Umbilical cord (tissue), 2 donors: Measurements from ENCODE around the gene KCNF1. TPM values are rescaled to one million over a fixed set of nuclear protein-coding genes. Genes with fewer than 3 reads are reported as not detected.
"Not testable (repeated sequence)": the region's sequence is repeated elsewhere in the genome, so short reads cannot be mapped to it uniquely, and the experiment has no call there.

Source experiments
- DNase-seq: peaks from one replicate; pipeline ENCODE4 v3.0.0-alpha.2; 2015; ENCODE audit warnings: low spot score
- total RNA-seq: library from RNA; depleted of rRNA; stranded (reverse); fragments of >200 nt; gene quantifications from one replicate; pipeline ENCODE4 v1.2.3, GENCODE V29; 2014; ENCODE audit warnings: low replicate concordance; ENCODE audit not compliant: insufficient read depth

Gene KCNF1
- total RNA-seq, 1 donor from 2014 or later, result 2.6 TPM

GRCh38 chr2:10939058-10939457 lies 27.3 kb downstream of the KCNF1 start:
- DNase-seq, result no peak

DNA sequence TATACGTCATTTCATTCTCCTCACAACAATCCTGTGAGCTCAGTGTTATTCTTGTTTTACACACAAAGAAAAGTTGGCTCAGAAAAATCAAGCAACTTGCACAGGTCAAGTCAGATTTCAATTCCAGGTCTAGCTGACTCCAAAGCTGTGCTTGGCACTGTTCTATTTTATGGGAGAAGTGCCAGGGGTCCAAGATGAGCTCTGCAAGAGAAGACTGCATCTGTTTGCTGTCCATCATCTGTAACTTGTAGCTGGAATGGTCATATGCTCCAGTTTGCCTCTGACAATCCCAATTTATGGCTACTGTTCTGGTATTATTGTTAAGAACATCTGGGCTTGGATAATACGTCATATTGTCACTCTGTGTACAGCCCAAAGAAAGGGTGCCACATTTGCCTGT lies 28.9 kb downstream of the KCNF1 start:
- no peak for DNase-seq

- no peak for DNase-seq
Observed at GRCh38 chr2:10941383-10941782, 29.6 kb downstream of the KCNF1 start.

- DNase-seq, result no peak
Observed at GRCh38 chr2:10944799-10945198, 33.1 kb downstream of the KCNF1 start.

DNA sequence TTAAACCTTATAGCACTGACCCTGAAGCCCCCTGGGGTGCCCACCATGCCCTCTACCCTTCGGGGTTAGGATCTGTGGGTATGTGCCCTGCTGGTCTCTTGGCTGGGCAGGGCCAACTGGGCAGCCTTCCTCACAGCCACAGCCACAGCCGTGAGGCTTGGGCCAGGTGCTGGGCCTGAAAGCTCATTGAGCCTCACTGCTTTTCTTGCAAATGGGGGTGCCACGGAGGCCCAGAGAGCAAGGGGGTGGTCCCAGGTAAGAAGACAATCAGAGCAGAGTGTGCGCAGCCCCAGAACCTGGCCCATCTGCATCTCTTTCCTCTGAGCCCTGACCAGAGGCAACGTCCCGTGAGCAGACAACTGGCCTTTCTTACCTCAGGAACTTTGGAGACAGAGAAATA lies 34.7 kb downstream of the KCNF1 start:
- DNase-seq, result no peak

- DNase-seq, result no peak
Observed at GRCh38 chr2:10947005-10947440, 35.3 kb downstream of the KCNF1 start.

DNA sequence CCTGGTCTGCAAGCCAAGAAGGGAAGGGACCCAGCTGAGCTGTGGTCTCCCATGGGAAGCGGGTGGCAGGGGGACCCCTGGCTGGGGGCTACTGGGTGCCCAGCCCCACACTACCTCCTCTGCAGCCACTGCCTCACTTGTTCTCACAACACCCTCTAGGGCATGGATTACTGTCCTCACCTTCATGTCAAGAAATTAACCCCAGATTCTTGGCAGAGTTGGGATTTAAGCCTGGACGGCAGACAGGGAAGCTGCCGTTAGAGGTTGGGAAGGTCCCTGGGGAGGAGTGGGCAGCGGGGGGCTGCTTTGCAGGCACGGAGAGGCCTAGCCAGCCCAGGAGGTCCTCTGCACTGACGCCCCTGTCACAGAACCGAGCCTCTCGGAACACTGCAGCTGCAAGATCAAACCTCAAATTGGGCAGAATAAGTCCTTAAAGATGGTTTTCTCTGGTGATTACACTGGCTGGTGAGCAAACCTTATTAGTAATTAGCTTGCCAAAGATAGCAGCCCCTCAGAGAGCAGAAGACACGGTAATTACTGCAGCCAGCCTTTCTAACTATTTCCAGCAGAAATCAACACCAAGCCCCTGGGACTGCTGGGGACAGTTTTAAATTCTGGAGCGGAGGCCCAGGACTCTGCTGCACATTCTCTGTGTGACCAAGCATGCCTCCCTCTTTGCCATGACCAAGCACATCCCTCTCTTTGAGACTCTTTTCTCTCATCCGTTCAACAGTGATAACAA lies 35.9 kb downstream of the KCNF1 start:
- no peak for DNase-seq

GRCh38 chr2:10948188-10948564 lies 36.4 kb downstream of the KCNF1 start:
- no peak for DNase-seq

DNA sequence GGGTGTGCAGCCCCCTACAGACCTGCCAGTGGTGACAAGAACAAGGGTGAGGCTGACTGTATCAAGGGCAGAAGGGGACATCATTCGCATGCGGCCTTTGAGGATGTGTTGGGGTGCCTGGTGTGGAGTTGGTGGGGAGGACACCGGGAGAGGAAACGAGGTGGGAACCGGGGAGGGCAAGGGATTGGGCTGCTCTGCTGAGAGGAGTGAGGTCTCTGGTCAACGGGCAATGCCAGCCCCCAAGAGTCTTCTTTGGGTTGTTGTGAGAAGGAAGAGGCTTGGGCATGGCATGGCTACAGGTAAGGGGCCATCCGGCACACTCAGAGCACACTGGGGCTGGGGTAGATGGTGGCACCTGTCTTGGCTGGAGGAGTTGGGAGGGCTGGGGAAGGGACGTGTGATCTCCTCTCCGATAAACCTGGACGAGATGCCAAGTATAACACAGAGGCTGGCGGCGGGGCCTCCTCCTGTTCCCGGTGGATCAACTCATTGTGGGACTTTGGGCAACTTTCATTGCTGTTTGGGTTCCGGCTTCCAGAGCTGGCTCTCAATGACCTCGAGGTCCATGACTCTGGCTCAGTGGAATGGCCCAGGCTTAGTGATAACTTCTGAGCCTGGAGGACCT lies 37.0 kb downstream of the KCNF1 start:
- no peak for DNase-seq

DNA sequence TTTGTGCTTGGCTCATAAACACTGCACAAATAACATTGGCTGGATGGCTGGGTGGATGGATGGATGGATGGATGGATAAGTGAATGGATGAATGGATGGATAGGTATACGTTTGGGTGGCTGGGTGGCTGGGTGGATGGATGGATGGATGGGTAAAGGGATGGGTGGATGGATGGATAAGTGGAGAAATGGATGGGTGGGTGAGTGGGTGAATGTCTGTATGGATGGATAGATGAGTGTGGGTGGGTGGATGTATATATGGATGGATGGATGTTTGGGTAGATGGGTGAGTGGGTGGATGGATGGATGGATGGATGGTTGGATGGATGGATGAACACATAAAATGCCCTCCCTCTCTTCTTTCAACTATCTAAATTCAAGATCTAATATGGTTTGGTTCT lies 38.1 kb downstream of the KCNF1 start:
- DNase-seq, result no peak

- no peak for DNase-seq
Observed at GRCh38 chr2:10951558-10952414, 40.1 kb downstream of the KCNF1 start.

- no peak for DNase-seq
Observed at GRCh38 chr2:10954416-10954815, 42.7 kb downstream of the KCNF1 start.

- no peak for DNase-seq
Observed at GRCh38 chr2:10954856-10955818, 43.4 kb downstream of the KCNF1 start.

- DNase-seq, result no peak
Observed at GRCh38 chr2:10956006-10956790, 44.5 kb downstream of the KCNF1 start.

DNA sequence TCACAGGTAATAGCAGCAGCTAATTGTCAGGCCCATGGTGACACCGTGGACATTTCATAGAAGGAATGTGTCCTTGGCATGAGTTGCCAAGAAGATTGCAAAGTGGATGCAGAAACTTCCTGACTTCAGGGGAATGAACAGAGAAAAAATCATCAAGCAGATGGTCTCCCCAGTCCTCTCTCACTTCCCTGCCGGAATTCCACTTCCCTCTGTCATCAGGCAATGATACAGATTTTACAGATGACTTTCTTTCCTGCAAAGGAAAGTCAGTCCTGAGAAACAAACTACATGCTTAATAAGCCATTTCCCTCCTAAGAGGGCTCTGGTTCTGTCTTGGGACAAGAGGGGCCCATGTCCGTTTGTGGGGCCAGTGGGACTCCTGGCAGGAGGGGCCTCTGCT lies 45.7 kb downstream of the KCNF1 start:
- no peak for DNase-seq

GRCh38 chr2:10958452-10958851 lies 46.7 kb downstream of the KCNF1 start:
- DNase-seq, result not testable (repeated sequence)

- DNase-seq, result no peak
Observed at GRCh38 chr2:10960606-10961489, 49.1 kb downstream of the KCNF1 start.

DNA sequence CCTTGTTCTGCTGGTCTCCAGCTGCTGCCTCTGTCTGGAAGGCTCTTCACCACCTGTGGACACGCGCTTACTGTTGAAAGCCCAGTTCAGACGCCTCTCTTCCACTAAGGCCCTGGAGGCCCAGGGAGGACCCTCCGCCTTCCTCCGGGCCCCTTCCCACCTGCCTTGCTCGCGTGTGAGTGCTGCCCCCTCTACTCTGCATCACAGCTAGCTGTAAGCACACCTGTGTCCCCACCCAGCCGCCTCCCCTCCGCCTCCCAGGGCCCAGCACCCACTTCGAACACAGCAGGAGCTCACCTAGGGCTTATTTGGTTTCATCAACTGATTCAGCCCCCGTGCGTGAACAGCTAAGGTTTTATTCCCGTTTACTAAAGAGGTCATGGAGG lies 49.7 kb downstream of the KCNF1 start:
- no peak for DNase-seq

GRCh38 chr2:10962004-10962403 lies 50.3 kb downstream of the KCNF1 start:
- no peak for DNase-seq

DNA sequence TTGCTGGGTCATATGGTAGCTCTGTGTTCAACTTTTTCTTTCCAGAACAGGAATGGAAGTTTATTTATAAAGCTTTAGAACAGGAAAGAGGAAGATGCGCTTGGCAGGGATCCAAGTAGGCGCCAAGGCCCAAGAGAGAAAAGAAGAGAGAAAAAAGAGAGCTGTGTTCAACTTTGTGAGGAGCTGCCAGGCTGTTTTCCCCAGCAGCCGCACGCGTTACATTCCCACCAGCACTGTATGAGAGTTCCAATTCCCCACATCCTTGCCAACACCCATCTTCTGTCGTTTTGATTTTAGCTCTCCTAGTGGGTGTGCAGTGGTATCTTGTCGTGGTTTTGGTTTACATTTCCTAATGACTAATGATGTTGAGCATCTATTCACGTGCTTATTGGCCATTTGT lies 51.4 kb downstream of the KCNF1 start:
- DNase-seq, result no peak
